Adrenal gland (tissue), 12 donors: ENCODE data around the gene ENGASE. TPM values are rescaled to one million over a fixed set of nuclear protein-coding genes. Genes with fewer than 3 reads are reported as not detected.

ENCODE experiments used
- DNase-seq, 7 donors: peaks; one replicate each; pipeline ENCODE4 v3.0.0-alpha.2; 2019 to 2020
- H3K27ac ChIP-seq, 5 donors: fragments of 200-600 bp; sonication (generic) in 4 of 5; 1 replicate in 3 of 5; 2 replicates in 2 of 5; pipeline versions ENCODE4 v1.5.1 to v1.8.0; 2016 to 2020; ENCODE audit warnings: mild to moderate bottlenecking in 1 of 5
- H3K27me3 ChIP-seq: fragments of 200-600 bp; 2 replicates; pipeline ENCODE4 v1.8.0; 2021
- H3K36me3 ChIP-seq, 2 donors: fragments of 200-600 bp; replicated peaks in 1 of 2; 1 replicate in 1 of 2; 2 replicates in 1 of 2; pipeline versions ENCODE4 v1.5.1 to v1.8.0; 2018 to 2022
- H3K4me1 ChIP-seq, 2 donors: fragments of 200-600 bp; replicated peaks in 1 of 2; 1 replicate in 1 of 2; 2 replicates in 1 of 2; pipeline versions ENCODE4 v1.5.1 to v1.8.0; 2018 to 2021
- H3K4me3 ChIP-seq, 4 donors: fragments of 200-600 bp; sonication (generic) in 3 of 4; one replicate each; pipeline ENCODE4 v1.5.1; 2016 to 2018
- H3K9me3 ChIP-seq, 3 donors: fragments of 200-600 bp; sonication (generic) in 1 of 3; replicated peaks in 1 of 3; 1 replicate in 2 of 3; 2 replicates in 1 of 3; pipeline versions ENCODE4 v1.5.1 to v1.8.0; 2016 to 2021
- POLR2A ChIP-seq, 2 donors: fragments of 450-650 bp; IDR thresholded peaks; one replicate each; pipeline ENCODE4 v1.6.1; 2017; ENCODE audit warnings: antibody characterized with exemption in 2 of 2, mild to moderate bottlenecking in 2 of 2, moderate library complexity in 1 of 2
- WGBS, 4 donors: extraction: QIAGEN DNeasy Blood & Tissue Kit in 2 of 4; methylation state at CpG; one replicate each; pipeline versions ENCODE4 v1.1.5 to v1.1.7; 2013 to 2017; 5-methylcytosine and 5-hydroxymethylcytosine counted together
- intact Hi-C, 2 donors: fragments of 100-400 bp; cut with DNase I; formaldehyde crosslinking; loops; one replicate each; pipeline versions ENCODE4 v1.14.1 to v1.15.0; 2022 to 2023
- polyA plus RNA-seq, 3 donors: library from polyadenylated mRNA; stranded (reverse); fragments of 200-250 nt in 2 of 3; fragments of 350-450 nt in 1 of 3; fragmentation: Illumina TruSeq in 1 of 3; extraction: RNeasy Lipid Tissue Mini Kit (QIAGEN cat#74804) in 1 of 3; gene quantifications; one replicate each; pipeline ENCODE4 v1.2.3, GENCODE V29; 2013 to 2014
- total RNA-seq, 9 donors: library from RNA; depleted of rRNA in 4 of 9; stranded (reverse); fragments of >200 nt in 4 of 9; fragments of 120-200 nt in 1 of 9; fragmentation: NEBNext Ultra II Directional in 1 of 9; extraction: Animal tissue kit (Norgen Biotek cat#: 25700) in 1 of 9; gene quantifications; one replicate each; pipeline versions ENCODE4 v1.1.0 to v1.2.4, GENCODE V29; 2013 to 2023
- TF ChIP-seq, protein P1 (sequence below), 6 experiments: fragments of 450-650 bp in 4 of 6; fragments of 200-600 bp in 2 of 6; sonication (generic) in 1 of 6; IDR thresholded peaks; 1 replicate in 5 of 6; 2 replicates in 1 of 6; pipeline versions ENCODE4 v1.5.1 to v1.8.0; 2016 to 2021; ENCODE audit warnings: antibody characterized with exemption in 6 of 6, mild to moderate bottlenecking in 2 of 6, moderate library complexity in 1 of 6
- donor health status: healthy with polysubstance abuse.
- donor health status: Bipolar disorder and iron deficiency.
- donor health status: DM: yes; HTN: yes; CAD: no.
- donor health status: DM: no; HTN: no; CAD: no.
- donor health status: DM: no; HTN: no; CAD: no.
- donor health status: DM: yes; HTN: yes; CAD: no.

Gene ENGASE
- total and polyA plus RNA-seq, 12 donors, result 4.4 to 155 (median 31.1) TPM

DNA sequence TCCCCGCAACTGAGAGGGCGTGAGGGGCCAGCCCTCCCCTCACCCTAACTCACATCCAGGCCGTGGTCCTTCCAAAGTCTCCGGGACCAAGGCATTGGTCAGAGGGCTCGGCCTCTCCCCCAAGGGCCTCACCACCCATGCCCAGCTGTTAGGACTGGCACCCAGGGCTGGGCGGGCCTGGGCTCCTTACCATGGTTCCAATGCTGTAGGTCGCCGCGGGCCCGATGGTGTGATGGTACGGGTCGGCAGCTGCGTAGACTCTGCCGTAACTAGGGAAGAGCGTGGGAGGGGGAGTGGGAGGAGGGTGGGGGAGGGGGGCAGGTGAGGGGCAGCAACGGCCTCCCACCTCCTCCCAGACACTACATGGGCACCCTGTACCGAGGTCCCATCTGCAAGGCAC is 19.6 kb downstream of the ENGASE start:
- no peak overlapping the region for H3K27ac ChIP-seq
- 64 to 96% (median 82%) methylated on average over 4 to 17 of the region's 17 CpGs for WGBS, 4 donors
- intact Hi-C loops, result loop anchor here in 1 of 2 donors (5.0 to 10.0 kb wide), 2 partner anchors 298 to 601 kb away; no protein-coding TSS in a partner anchor
- H3K4me1 ChIP-seq, result no peaks in the 10 kb centered on the region
- DNase-seq, result no peak
- TF ChIP-seq, protein P1, sequence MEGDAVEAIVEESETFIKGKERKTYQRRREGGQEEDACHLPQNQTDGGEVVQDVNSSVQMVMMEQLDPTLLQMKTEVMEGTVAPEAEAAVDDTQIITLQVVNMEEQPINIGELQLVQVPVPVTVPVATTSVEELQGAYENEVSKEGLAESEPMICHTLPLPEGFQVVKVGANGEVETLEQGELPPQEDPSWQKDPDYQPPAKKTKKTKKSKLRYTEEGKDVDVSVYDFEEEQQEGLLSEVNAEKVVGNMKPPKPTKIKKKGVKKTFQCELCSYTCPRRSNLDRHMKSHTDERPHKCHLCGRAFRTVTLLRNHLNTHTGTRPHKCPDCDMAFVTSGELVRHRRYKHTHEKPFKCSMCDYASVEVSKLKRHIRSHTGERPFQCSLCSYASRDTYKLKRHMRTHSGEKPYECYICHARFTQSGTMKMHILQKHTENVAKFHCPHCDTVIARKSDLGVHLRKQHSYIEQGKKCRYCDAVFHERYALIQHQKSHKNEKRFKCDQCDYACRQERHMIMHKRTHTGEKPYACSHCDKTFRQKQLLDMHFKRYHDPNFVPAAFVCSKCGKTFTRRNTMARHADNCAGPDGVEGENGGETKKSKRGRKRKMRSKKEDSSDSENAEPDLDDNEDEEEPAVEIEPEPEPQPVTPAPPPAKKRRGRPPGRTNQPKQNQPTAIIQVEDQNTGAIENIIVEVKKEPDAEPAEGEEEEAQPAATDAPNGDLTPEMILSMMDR (IDR thresholded peaks at IDR 0.05), result no peak
- no peak for TF ChIP-seq POLR2A (IDR thresholded peaks at IDR 0.05)
- H3K27me3 ChIP-seq, result peaks cover 36% of the 10 kb centered on the region
- no peak overlapping the region for H3K4me3 ChIP-seq
- H3K36me3 ChIP-seq, result no peaks in the 10 kb centered on the region
- no peaks in the 10 kb centered on the region for H3K9me3 ChIP-seq

DNA sequence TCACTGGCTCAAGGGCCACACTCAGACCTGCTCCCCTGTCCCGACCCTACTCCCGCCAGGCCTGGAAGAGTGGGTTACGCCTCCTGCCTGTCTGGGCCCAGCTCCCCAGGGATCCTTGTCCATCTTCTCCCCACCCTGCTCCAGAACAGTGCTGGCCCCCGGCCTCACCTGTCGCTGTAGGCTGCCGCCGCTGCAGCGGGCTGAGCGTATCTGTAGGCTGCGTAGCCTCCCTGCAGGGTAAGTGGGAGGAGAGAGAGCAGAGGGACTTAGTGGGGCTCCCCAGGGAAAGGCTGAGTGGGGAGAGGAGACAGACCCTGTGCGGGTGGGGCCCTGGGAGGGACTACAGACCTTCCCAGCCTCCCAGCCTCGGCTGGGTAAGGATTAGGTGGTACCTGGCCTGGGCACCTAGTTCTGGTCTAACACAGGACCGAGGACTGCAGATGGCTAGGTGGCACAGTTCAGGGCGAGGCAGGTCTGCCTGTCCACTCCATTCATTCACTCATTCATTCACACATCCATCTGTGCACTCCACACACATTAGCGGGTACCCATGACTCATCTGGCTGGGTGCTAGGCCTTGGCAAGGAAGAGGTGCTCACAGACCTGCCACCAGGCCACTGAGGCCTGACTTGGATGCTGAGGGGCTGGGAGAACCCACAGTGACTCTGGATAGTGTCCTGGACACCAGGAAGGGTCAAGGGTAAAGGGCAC is 20.9 kb downstream of the ENGASE start:
- Histone ChIP-seq H3K9me3 (no peaks in the 10 kb centered on the region), H3K36me3 (no peaks in the 10 kb centered on the region), H3K27me3 (peaks cover 36% of the 10 kb centered on the region), H3K4me3 (no peak overlapping the region), H3K27ac (no peak overlapping the region), H3K4me1 (no peaks in the 10 kb centered on the region)
- no peak for DNase-seq
- intact Hi-C loops, result loop anchor here in 1 of 2 donors (10.0 kb wide), 1 partner anchor 599 kb away; no protein-coding TSS in a partner anchor
- TF ChIP-seq, protein P1 (IDR thresholded peaks at IDR 0.05), result no peak
- TF ChIP-seq POLR2A (IDR thresholded peaks at IDR 0.05), result no peak
- WGBS, 4 donors, result 78 to 91% (median 88%) methylated on average over 8 to 15 of the region's 15 CpGs

DNA sequence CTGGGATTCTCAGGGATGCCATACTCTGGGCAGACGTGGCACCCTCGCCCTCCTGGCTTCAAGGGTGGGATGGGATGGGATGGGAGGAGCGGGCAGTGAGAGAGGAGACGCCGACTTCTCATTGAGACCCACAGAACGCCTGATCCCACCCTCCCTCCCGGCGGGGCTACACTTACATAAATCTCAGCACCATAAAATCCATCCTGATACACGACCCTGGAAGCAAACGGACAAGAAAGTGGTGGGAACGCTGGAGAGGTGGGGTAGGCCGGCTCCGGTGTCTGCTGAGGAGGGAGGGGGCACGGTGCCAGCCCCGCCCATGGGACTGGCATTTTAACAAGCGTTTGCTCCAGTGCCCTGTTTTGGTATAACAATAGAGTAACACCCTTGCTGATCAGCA is 21.9 kb downstream of the ENGASE start:
- no peak for TF ChIP-seq POLR2A (IDR thresholded peaks at IDR 0.05)
- TF ChIP-seq, protein P1 (IDR thresholded peaks at IDR 0.05), result no peak
- Histone ChIP-seq H3K27me3 (peaks cover 33% of the 10 kb centered on the region), H3K27ac (no peak overlapping the region), H3K36me3 (no peaks in the 10 kb centered on the region), H3K4me1 (no peaks in the 10 kb centered on the region), H3K9me3 (no peaks in the 10 kb centered on the region), H3K4me3 (no peak overlapping the region)
- intact Hi-C loops, result loop anchor here in 1 of 2 donors (10.0 kb wide), 1 partner anchor 598 kb away; no protein-coding TSS in a partner anchor
- no peak for DNase-seq
- WGBS, 4 donors, result 41 to 59% (median 42%) methylated on average over 14 to 16 of the region's 16 CpGs

DNA sequence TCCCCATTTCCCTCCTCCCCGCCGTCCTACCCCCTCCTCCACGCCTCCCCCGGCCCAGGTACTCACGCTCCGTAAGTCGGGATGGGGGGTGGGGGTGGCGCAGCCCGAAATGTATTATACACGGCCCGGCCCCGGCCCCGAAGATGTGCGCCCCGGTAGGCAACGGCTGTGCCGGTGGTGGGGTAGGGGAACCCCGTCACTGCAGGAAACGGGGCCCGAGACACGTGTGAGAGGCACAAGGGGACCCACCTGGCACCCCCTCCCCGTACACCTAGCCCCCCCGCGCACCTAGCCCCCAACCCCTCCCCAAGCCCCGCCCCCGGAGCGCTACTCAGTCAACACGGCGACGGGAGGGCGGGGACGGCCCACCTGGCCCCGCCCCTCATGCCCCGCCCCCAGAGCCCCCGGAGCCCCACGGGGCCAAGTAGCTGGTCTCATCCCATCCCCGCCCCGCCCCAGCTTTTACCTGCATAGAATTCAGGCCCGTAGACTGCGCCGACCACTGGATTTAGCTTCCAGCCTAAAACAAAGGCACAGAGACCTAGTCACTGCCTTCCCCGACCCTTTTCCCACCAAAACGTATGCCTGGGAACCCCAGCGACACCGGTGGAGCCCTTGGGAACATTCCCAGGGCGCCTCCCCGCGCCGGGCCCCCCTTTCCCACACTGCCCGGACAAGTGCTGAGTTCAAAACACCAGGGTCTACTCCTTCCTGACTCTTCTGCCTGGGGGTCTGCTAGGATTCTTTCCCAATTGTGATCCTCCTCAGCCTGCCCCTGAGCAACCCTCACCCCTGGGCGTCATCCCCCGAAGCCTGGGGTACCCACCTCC is 22.8 kb downstream of the ENGASE start:
- TF ChIP-seq, protein P1 (IDR thresholded peaks at IDR 0.05), result no peak
- no peak for TF ChIP-seq POLR2A (IDR thresholded peaks at IDR 0.05)
- H3K4me3 ChIP-seq, result no peak overlapping the region
- intact Hi-C loops, result loop anchor here in 1 of 2 donors (10.0 kb wide), 1 partner anchor 597 kb away; no protein-coding TSS in a partner anchor
- 9 to 20% (median 13%) methylated on average over 18 to 51 of the region's 52 CpGs for WGBS, 4 donors
- no peak overlapping the region for H3K27ac ChIP-seq
- peaks cover 32% of the 10 kb centered on the region for H3K27me3 ChIP-seq
- no peak for DNase-seq
- H3K9me3 ChIP-seq, result no peaks in the 10 kb centered on the region
- no peaks in the 10 kb centered on the region for H3K4me1 ChIP-seq
- H3K36me3 ChIP-seq, result no peaks in the 10 kb centered on the region
